Measurements from ENCODE around the gene ZDHHC5. TPM values are rescaled to one million over a fixed set of nuclear protein-coding genes. Genes with fewer than 3 reads are reported as not detected.
A peak's percentile ranks its signal among the peaks of the same experiment; 100 is the strongest.

Gene ZDHHC5
- total RNA-seq, 1 donor from 2014 or later: 79.8 TPM

- H3K36me3 ChIP-seq: no peaks in the 10 kb centered on the region
- no peak overlapping the region for H3K4me3 ChIP-seq
- H3K27ac ChIP-seq: no peak overlapping the region
- intact Hi-C loops (cut with DNase I): no loop called here
- TF ChIP-seq CTCF (IDR thresholded peaks at IDR 0.05): no peak
- no peaks in the 10 kb centered on the region for H3K27me3 ChIP-seq
- peaks cover 15% of the 10 kb centered on the region for H3K4me1 ChIP-seq
- DNase-seq (no peak), ATAC-seq (no peak)
- no peaks in the 10 kb centered on the region for H3K9me3 ChIP-seq
Measured at GRCh38 chr11:57635246-57635645, 32.7 kb upstream of the ZDHHC5 start.

DNA sequence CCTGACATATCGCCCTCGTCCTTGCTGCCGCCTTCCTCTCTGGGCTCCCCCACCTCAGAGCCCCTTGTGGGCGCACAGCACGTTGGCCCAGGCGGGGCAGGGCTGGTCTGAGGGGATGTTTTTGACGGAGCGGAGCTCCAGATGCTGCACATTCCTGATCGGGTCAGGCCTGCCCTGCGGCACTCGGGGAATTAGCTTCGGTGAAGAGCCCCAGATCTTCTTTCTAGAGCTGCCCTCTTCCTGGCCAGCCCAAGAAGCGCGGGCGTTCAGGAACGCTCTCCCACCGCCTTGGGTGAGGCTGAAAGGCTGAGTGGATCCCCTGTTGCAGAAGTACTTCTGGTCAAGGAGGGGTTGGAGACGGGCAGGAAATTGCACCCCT is 30.3 kb upstream of the ZDHHC5 start:
- Histone ChIP-seq H3K27me3 (no peaks in the 10 kb centered on the region), H3K9me3 (no peaks in the 10 kb centered on the region), H3K36me3 (no peaks in the 10 kb centered on the region), H3K27ac (peak overlapping the region; percentile 82), H3K4me3 (peak overlapping the region; percentile 83), H3K4me1 (peaks cover 17% of the 10 kb centered on the region)
- no peak for TF ChIP-seq CTCF (IDR thresholded peaks at IDR 0.05)
- intact Hi-C loops (cut with DNase I): no loop called here
- DNase-seq (peak; percentile 62), ATAC-seq (peak; percentile 7)

DNA sequence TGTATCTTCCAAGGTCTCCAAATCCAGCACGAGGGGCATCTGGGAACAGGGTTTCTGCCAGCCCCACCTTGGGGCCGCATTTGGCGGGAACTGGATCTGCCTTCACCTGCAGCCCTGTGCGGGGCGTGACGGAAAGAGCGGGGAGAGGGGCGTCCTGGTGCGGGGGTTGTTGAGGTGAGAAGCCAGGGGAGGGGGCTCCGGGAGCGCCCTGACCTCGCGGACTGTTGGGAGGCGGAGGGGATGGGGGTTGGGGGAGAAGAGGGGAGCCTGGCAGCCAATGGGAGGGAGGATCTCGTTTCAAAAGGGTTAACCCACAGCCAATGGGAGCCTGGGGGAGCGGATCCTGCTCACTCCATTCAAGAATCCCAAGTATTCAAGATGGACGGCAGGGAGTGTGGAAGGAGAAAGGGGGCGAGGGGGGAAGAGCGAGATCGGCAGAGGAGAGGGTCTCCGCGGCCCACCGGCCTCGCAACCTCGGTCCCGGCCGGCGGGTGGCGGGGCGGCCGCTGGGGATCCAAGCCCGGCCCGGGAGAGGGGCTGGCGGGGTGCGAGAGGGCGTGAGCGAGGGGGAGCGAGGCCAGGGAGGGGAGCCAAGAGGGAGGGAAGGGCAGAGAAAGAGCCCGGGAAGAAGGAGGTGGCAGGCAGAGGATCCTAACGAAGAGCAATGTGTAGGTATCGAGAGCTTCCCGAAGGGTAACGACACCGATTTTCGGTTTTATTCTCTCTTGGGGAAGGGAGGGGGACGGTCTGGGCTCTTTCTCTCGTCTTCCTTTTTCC is 29.7 kb upstream of the ZDHHC5 start:
- TF ChIP-seq CTCF (IDR thresholded peaks at IDR 0.05): no peak
- Histone ChIP-seq H3K4me1 (peaks cover 17% of the 10 kb centered on the region), H3K27me3 (no peaks in the 10 kb centered on the region), H3K27ac (peak overlapping the region; percentile 82), H3K9me3 (no peaks in the 10 kb centered on the region), H3K36me3 (no peaks in the 10 kb centered on the region), H3K4me3 (peak overlapping the region; percentile 83)
- DNase-seq (peak; percentile 80), ATAC-seq (peak; percentile 93)
- intact Hi-C loops (cut with DNase I): no loop called here

GRCh38 chr11:57638811-57639320 is 29.0 kb upstream of the ZDHHC5 start:
- H3K27ac ChIP-seq: peak overlapping the region; percentile 82
- H3K9me3 ChIP-seq: no peaks in the 10 kb centered on the region
- no peak for ATAC-seq
- H3K27me3 ChIP-seq: no peaks in the 10 kb centered on the region
- intact Hi-C loops (cut with DNase I): no loop called here
- peaks cover 17% of the 10 kb centered on the region for H3K4me1 ChIP-seq
- DNase-seq: peak; percentile 65
- TF ChIP-seq CTCF (IDR thresholded peaks at IDR 0.05): no peak
- H3K4me3 ChIP-seq: peak overlapping the region; percentile 83
- H3K36me3 ChIP-seq: no peaks in the 10 kb centered on the region

GRCh38 chr11:57639321-57640067 is 28.4 kb upstream of the ZDHHC5 start:
- Histone ChIP-seq H3K4me1 (peaks cover 17% of the 10 kb centered on the region), H3K27me3 (no peaks in the 10 kb centered on the region)

More at GRCh38 chr11:57639321-57640067, 28.4 kb upstream of the ZDHHC5 start:
- Histone ChIP-seq H3K4me3 (peak overlapping the region; percentile 83), H3K27ac (peak overlapping the region; percentile 55), H3K9me3 (no peaks in the 10 kb centered on the region), H3K36me3 (no peaks in the 10 kb centered on the region)
- no peak for ATAC-seq
- intact Hi-C loops (cut with DNase I): loop anchor here (5.0 kb wide), 1 partner anchor 72 kb away; the partner anchor contains the start of gene UBE2L6
- peak; percentile 13 for TF ChIP-seq CTCF (IDR thresholded peaks at IDR 0.05)
- DNase-seq: no peak
